Measurements from ENCODE around the gene CCDC197.

The CCDC197 gene

GRCh38 chr14:93961620-93962019 is 35.5 kb upstream of the CCDC197 start:
- DNase-seq (ENCODE audit: low read depth) = no peak

- DNase-seq (ENCODE audit: low read depth) = peak; percentile 53
Observed at GRCh38 chr14:93962701-93963601, 34.1 kb upstream of the CCDC197 start.

GRCh38 chr14:93963692-93964091 is 33.4 kb upstream of the CCDC197 start:
- no peak for DNase-seq (ENCODE audit: low read depth)

- DNase-seq (ENCODE audit: low read depth) = no peak
Observed at GRCh38 chr14:93964281-93964680, 32.8 kb upstream of the CCDC197 start.

GRCh38 chr14:93964820-93965286 is 32.2 kb upstream of the CCDC197 start:
- no peak for DNase-seq (ENCODE audit: low read depth)

- DNase-seq (ENCODE audit: low read depth) = no peak
Observed at GRCh38 chr14:93965287-93965821, 31.7 kb upstream of the CCDC197 start.

GRCh38 chr14:93965946-93966474 is 31.1 kb upstream of the CCDC197 start:
- no peak for DNase-seq (ENCODE audit: low read depth)

- no peak for DNase-seq (ENCODE audit: low read depth)
Observed at GRCh38 chr14:93967637-93968250, 29.4 kb upstream of the CCDC197 start.

GRCh38 chr14:93969082-93969828 is 27.8 kb upstream of the CCDC197 start:
- DNase-seq (ENCODE audit: low read depth) = no peak

GRCh38 chr14:93970585-93970964 is 26.5 kb upstream of the CCDC197 start:
- DNase-seq (ENCODE audit: low read depth) = peak; percentile 44

- DNase-seq (ENCODE audit: low read depth) = no peak
Observed at GRCh38 chr14:93970965-93971634, 26.0 kb upstream of the CCDC197 start.

GRCh38 chr14:93971635-93972027 is 25.5 kb upstream of the CCDC197 start:
- DNase-seq (ENCODE audit: low read depth) = no peak

GRCh38 chr14:93972618-93973205 is 24.4 kb upstream of the CCDC197 start:
- no peak for DNase-seq (ENCODE audit: low read depth)

GRCh38 chr14:93973607-93974006 is 23.5 kb upstream of the CCDC197 start:
- DNase-seq (ENCODE audit: low read depth) = no peak

- no peak for DNase-seq (ENCODE audit: low read depth)
Observed at GRCh38 chr14:93974299-93974698, 22.8 kb upstream of the CCDC197 start.

GRCh38 chr14:93974833-93975232 is 22.3 kb upstream of the CCDC197 start:
- no peak for DNase-seq (ENCODE audit: low read depth)

- DNase-seq (ENCODE audit: low read depth) = no peak
Observed at GRCh38 chr14:93975791-93976476, 21.2 kb upstream of the CCDC197 start.

GRCh38 chr14:93976477-93977057 is 20.5 kb upstream of the CCDC197 start, which contains the start of gene ASB2:
ASB2 (minus strand) TSS chr14:93976570; CDS start chr14:93964539, 12,031 bp downstream.
- DNase-seq (ENCODE audit: low read depth) = no peak

GRCh38 chr14:93977171-93977570 is 19.9 kb upstream of the CCDC197 start:
- no peak for DNase-seq (ENCODE audit: low read depth)

Measured in T-helper 22 cell (primary cell).